ENCODE data around the gene ILF3. TPM values are rescaled to one million over a fixed set of nuclear protein-coding genes. Genes with fewer than 3 reads are reported as not detected.

ILF3 gene
- total RNA-seq, 4 donors from 2014 or later = 122 to 232 (median 159) TPM

DNA sequence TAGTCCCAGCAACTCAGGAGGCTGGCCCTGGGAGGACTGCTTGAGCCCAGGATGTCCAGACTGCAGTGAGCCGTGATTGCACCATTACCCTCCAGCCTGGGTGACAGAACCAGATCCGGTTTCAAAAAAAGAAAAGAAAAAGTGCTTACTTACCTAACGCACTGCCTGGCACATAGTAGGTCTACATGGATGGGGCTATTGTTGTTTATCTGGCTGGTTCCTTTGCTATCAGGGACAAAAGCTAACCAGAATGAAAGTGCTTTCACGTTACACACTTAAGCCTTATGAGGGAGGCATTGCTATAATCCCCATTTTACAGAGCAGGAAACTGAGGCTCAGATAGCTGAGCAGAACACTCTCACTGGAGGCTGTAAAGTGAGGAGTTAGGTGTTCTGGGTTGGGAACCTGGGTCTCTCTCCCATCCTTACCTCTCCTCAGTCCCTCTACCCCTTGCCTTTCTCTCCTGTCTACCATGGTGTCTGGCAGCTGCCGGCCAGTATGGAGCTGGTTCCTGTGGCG is 66.5 kb downstream of the ILF3 start:
- Histone ChIP-seq H3K36me3 (no peaks in the 10 kb centered on the region), H3K27me3 (no peaks in the 10 kb centered on the region), H3K9me3 (no peaks in the 10 kb centered on the region), H3K4me3 (replicated peaks in 1 of 3) (no peak overlapping the region), H3K27ac (no peak overlapping the region), H3K4me1 (peaks cover 23 to 30% of the 10 kb centered on the region in 2 donors)
- 76 to 90% methylated on average over 6 of the region's 6 CpGs for WGBS, 2 donors
- intact Hi-C loops (cut with DNase I) = no loop called here
- no peak for DNase-seq
- TF ChIP-seq, protein P1, sequence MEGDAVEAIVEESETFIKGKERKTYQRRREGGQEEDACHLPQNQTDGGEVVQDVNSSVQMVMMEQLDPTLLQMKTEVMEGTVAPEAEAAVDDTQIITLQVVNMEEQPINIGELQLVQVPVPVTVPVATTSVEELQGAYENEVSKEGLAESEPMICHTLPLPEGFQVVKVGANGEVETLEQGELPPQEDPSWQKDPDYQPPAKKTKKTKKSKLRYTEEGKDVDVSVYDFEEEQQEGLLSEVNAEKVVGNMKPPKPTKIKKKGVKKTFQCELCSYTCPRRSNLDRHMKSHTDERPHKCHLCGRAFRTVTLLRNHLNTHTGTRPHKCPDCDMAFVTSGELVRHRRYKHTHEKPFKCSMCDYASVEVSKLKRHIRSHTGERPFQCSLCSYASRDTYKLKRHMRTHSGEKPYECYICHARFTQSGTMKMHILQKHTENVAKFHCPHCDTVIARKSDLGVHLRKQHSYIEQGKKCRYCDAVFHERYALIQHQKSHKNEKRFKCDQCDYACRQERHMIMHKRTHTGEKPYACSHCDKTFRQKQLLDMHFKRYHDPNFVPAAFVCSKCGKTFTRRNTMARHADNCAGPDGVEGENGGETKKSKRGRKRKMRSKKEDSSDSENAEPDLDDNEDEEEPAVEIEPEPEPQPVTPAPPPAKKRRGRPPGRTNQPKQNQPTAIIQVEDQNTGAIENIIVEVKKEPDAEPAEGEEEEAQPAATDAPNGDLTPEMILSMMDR (IDR thresholded peaks at IDR 0.05) = no peak
- TF ChIP-seq POLR2A (IDR thresholded peaks at IDR 0.05) = no peak

DNA sequence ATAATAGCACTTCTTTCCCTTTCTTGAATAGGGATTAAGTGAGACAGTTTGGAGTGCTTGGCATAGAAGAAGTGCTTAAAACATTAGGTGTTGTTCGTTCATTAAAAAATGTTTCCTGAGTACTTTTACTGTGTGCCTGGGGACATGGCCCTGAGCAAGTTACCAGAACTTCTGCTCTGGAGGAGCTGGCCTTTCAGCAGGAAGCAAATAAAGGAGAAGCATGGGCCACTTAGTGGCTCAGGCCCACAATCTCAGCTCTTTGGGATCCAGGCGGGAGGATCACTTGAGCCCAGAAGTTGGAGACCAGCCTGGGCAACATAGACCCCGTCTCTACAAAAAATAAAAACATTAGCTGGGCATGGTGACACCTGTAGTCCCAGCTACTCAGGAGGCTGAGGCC is 69.4 kb downstream of the ILF3 start:
- no peak for TF ChIP-seq POLR2A (IDR thresholded peaks at IDR 0.05)
- TF ChIP-seq, protein P1 (IDR thresholded peaks at IDR 0.05) = no peak
- Histone ChIP-seq H3K9me3 (no peaks in the 10 kb centered on the region), H3K27ac (no peak overlapping the region), H3K27me3 (no peaks in the 10 kb centered on the region), H3K4me1 (peaks cover 19 to 44% of the 10 kb centered on the region in 2 donors), H3K4me3 (replicated peaks in 1 of 3) (no peak overlapping the region), H3K36me3 (no peaks in the 10 kb centered on the region)
- DNase-seq = no peak
- WGBS, 2 donors = 86 to 89% methylated on average over 3 of the region's 3 CpGs
- intact Hi-C loops (cut with DNase I) = no loop called here

DNA sequence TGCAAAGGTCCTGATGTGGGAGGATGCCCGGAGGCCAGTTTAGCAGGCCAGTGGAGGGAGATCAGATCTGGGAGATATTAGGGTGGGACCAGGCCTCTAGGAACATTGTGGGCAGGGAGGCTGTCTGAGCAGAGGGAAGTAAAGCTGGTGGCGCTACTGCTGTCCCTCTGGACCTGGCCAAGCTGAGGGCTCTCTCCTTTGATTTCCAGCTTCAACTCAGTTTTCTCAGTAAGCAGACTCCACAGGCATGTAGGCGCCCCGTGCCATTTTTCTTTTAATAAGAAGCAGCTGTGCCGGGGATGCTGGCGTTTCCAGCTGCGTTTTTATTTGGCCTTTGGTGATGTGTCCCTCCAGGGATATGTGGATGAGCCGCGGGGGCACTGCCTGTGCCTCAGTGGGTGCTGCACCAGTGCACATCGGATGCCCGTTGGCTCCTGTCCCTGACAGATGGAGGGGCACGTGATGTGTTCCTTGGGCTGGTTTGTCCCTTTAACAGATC is 70.5 kb downstream of the ILF3 start:
- Histone ChIP-seq H3K36me3 (no peaks in the 10 kb centered on the region), H3K4me1 (peaks cover 11 to 35% of the 10 kb centered on the region in 2 donors), H3K4me3 (replicated peaks in 1 of 3) (no peak overlapping the region), H3K27me3 (no peaks in the 10 kb centered on the region), H3K9me3 (no peaks in the 10 kb centered on the region), H3K27ac (no peak overlapping the region)
- no peak for DNase-seq
- TF ChIP-seq, protein P1 (IDR thresholded peaks at IDR 0.05) = no peak
- TF ChIP-seq POLR2A (IDR thresholded peaks at IDR 0.05) = no peak
- WGBS, 2 donors = 77 to 82% methylated on average over 12 of the region's 12 CpGs
- intact Hi-C loops (cut with DNase I) = no loop called here

DNA sequence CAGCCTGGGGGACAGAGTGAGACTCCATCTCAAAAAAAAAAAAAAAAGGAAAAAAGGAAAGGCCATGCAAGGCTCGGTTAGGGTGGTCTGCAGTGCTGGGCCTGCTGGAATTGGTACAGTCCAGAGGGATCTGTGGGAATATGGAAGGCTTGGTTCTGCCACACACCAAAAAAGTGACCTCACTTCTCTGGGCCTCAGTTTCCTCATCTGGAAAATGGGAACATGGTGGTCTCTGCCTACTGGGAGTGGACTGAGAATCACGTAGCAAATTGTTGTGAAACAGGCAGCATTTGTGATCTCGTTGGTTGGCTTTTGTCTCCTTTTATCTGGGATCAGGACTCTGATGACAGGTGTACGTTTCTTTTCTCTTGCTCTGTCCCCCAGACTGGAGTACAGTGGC is 71.3 kb downstream of the ILF3 start:
- no peak overlapping the region for H3K27ac ChIP-seq
- intact Hi-C loops (cut with DNase I) = no loop called here
- peaks cover 5 to 34% of the 10 kb centered on the region in 2 donors for H3K4me1 ChIP-seq
- H3K4me3 ChIP-seq (replicated peaks in 1 of 3) = no peak overlapping the region
- H3K27me3 ChIP-seq = no peaks in the 10 kb centered on the region
- no peak for DNase-seq
- no peaks in the 10 kb centered on the region for H3K36me3 ChIP-seq
- TF ChIP-seq POLR2A (IDR thresholded peaks at IDR 0.05) = no peak
- TF ChIP-seq, protein P1 (IDR thresholded peaks at IDR 0.05) = no peak
- no peaks in the 10 kb centered on the region for H3K9me3 ChIP-seq
- 88 to 99% methylated on average over 4 of the region's 4 CpGs for WGBS, 2 donors

DNA sequence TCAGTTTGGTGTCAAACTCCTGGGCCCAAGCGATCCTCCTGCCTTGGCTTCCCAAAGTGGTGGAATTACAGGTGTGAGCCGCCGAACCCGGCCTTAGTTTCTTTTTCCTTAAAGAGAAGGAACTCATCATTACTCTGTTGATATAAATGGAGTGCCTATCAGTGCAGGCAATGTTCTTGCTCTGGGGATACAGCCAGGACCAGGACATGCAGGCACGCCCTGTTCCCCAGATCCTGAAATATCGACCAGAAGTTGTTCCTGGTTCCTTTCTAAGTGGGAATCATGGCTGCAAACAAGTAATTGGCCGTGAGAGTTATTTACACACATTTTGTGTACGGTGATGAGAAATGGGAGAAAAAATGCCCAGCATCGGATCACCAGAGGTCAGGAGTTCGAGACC is 72.1 kb downstream of the ILF3 start:
- H3K9me3 ChIP-seq = no peaks in the 10 kb centered on the region
- H3K27me3 ChIP-seq = no peaks in the 10 kb centered on the region
- 93% methylated on average over 10 of the region's 10 CpGs for WGBS, 2 donors
- H3K36me3 ChIP-seq = no peaks in the 10 kb centered on the region
- H3K4me3 ChIP-seq (replicated peaks in 1 of 3) = no peak overlapping the region
- peaks cover 0 to 32% of the 10 kb centered on the region in 2 donors for H3K4me1 ChIP-seq
- intact Hi-C loops (cut with DNase I) = no loop called here
- no peak for TF ChIP-seq POLR2A (IDR thresholded peaks at IDR 0.05)
- TF ChIP-seq, protein P1 (IDR thresholded peaks at IDR 0.05) = no peak
- H3K27ac ChIP-seq = no peak overlapping the region
- DNase-seq = no peak

Data from thyroid gland (tissue), 4 donors.